Fibroblast of mammary gland (primary cell): Measurements from ENCODE around the gene TUBG1.

ENCODE experiments used
- DNase-seq: peaks from one replicate; pipeline ENCODE4 v3.0.0-alpha.2; 2010; ENCODE audit warnings: low read depth
- H3K4me3 ChIP-seq: 2 replicates; pipeline ENCODE4 v1.5.1; 2011; ENCODE audit warnings: low read depth, mild to moderate bottlenecking, low read length, moderate library complexity; ENCODE audit not compliant: control insufficient read depth
- CTCF ChIP-seq: conservative IDR thresholded peaks from 2 replicates; pipeline ENCODE4 v1.5.1; 2011; ENCODE audit warnings: low read depth, low read length, inconsistent platforms; ENCODE audit not compliant: control insufficient read depth, insufficient read depth

TUBG1 gene

DNA sequence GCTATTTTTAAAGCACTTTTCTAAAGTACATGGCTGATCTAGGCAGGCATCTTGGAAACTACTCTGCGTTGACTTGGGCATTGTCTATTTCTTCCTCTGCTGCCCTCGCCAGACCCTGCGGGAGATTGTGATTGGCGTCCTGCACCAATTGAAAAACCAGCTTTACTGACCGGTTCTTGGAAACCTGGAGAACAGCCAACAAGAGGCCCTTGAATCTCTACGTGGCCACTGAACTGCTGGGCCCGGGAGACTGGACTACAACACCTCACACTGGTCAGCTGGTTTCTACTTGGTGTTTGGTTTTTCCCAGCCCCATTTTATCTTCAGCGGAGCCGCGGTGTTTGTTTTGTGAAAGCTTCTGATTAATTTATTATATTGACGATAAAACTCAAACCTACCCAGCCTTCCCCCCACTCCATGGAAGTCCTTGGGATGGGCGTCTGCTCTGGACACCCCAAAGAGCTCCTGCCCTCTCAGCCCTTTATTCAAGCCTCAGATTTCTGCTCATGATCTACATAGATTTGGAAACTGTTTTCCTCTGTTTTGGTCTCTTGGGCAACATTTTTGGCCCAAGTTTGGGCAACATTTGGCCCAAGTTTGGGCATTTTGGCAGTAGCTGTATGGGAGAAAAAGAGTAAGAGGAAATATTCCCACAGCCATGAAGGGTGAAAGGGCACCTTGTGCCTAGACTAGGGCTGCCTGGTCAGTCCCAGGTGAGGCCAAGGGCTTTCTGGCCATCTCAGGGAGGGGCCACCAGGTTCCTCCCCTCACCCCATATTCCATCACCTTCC lies 37.9 kb upstream of the TUBG1 start:
- DNase-seq, result no peak
- H3K4me3 ChIP-seq, result no peak overlapping the region
- TF ChIP-seq CTCF, result no peak

DNA sequence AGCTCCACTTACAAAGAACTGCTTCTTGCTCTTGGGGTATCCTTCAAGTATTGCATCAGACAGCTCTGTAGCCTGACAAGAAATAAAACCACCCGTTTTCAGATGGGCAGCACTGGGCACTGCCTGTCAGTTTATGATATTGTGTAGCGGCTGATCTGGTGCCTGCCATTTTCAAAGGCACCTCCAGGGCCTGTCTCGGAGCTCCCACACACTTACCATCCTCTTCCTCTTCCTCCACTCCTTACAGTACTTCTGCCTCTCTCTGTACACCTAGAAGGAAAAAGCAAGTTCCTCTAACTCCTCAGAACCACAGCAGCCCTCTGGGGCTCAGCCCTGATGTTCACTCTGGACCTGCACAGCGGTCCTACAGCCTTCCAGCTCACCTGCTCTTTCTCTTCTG lies 36.4 kb upstream of the TUBG1 start:
- H3K4me3 ChIP-seq, result no peak overlapping the region

DNA sequence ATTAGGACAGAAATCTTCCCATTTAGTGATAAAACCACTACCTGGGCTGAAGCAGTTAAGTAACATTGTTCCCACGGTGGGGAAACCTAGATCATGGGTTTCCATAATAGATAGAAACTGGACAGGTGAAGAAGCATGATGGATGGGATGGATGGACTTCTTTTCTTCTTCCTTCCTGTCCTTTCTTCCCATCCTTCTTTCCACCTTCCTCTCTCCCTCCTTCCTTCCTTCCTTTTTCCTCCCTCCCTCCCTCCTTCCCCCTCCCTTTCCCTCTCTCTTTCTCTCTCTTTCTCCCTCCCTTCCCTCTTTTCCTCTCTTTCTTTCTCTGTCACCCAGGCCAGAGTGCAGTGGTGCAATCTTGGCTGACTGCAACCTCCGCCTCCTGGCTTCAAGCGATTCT lies 35.0 kb upstream of the TUBG1 start:
- DNase-seq, result no peak
- H3K4me3 ChIP-seq, result no peak overlapping the region
- TF ChIP-seq CTCF, result no peak

More for the DNA sequence above, 36.4 kb upstream of the TUBG1 start:
- no peak for TF ChIP-seq CTCF
- DNase-seq, result no peak

GRCh38 chr17:42577140-42577531 lies 32.3 kb upstream of the TUBG1 start:
- no peak for DNase-seq
- no peak for TF ChIP-seq CTCF
- peak overlapping the region; percentile 93 for H3K4me3 ChIP-seq

DNA sequence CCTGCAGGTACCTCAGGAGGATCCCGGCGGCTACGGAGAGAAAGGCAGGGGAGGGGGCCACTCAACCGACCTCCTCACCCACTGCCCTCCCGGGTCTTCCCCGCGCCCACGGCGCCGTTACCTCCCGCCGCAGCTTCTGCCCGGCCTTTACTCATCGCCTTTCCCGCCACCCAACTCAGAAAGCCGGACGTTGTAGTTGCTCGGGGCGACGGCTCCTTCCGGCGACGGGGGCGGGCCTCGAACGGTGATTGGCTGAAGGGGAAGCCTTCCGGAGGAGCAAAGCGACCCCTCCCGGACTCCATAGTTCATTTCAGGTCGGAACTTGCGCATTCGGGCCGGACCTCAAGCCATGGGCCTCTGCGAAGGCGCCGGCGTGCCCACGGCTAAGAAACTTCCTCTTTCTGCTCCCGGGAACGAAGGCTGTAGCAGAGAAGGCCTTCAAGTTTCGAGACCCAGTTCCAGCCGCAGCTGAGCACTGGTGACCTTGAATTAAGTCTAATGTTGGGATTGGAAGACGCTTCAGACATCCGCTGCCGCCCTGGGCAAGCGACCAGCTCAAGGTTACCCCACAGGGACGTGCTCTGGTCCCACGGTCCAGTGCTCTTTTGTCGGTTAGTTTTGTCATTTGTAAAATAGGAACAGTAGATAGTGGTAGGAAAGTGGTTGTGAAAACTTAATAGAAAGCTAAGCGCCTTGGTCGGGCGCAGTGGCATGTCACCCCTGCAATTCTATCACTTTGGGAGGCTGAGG lies 31.8 kb upstream of the TUBG1 start, which contains the start of gene PSMC3IP:
TSS of gene PSMC3IP (minus strand) at position 198 of the 750 bp plus-strand sequence. CDS start at position 155, 43 bp downstream.
- H3K4me3 ChIP-seq, result peak within 1 kb of the TSS; percentile 93
- TF ChIP-seq CTCF, result peak; percentile 23
- DNase-seq, result peak; percentile 92

GRCh38 chr17:42578282-42578869 lies 31.1 kb upstream of the TUBG1 start:
- peak overlapping the region; percentile 93 for H3K4me3 ChIP-seq
- DNase-seq, result peak; percentile 76
- peak; percentile 79 for TF ChIP-seq CTCF
